GM12872 (cell line): ENCODE data around the gene SLC25A21.

ENCODE experiments used
- TF ChIP-seq, protein P1 (sequence below): IDR thresholded peaks from 3 replicates; pipeline ENCODE4 v1.5.1; 2011; ENCODE audit warnings: low read depth, mild to moderate bottlenecking, low read length, moderate library complexity; ENCODE audit not compliant: insufficient read depth

The SLC25A21 gene

DNA sequence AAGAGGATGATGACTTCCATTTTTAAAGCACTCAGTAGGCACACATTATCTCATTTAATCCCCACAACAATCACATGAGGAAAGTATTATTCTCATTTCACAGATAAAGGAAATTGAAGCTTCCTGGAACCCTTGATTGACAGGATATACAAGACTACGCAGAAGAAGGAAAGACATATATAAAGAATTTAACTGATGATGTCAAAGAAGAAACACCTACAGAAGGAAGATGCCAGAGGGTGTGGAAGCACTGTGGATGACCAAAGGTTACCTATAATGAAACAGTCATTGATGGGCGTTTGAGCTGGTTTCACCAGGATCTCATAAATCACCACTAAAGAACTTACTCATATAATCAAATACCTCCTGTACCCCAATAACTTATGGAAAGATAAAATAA, 197.4 kb downstream of the SLC25A21 start:
- TF ChIP-seq, protein P1, sequence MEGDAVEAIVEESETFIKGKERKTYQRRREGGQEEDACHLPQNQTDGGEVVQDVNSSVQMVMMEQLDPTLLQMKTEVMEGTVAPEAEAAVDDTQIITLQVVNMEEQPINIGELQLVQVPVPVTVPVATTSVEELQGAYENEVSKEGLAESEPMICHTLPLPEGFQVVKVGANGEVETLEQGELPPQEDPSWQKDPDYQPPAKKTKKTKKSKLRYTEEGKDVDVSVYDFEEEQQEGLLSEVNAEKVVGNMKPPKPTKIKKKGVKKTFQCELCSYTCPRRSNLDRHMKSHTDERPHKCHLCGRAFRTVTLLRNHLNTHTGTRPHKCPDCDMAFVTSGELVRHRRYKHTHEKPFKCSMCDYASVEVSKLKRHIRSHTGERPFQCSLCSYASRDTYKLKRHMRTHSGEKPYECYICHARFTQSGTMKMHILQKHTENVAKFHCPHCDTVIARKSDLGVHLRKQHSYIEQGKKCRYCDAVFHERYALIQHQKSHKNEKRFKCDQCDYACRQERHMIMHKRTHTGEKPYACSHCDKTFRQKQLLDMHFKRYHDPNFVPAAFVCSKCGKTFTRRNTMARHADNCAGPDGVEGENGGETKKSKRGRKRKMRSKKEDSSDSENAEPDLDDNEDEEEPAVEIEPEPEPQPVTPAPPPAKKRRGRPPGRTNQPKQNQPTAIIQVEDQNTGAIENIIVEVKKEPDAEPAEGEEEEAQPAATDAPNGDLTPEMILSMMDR, result no peak

DNA sequence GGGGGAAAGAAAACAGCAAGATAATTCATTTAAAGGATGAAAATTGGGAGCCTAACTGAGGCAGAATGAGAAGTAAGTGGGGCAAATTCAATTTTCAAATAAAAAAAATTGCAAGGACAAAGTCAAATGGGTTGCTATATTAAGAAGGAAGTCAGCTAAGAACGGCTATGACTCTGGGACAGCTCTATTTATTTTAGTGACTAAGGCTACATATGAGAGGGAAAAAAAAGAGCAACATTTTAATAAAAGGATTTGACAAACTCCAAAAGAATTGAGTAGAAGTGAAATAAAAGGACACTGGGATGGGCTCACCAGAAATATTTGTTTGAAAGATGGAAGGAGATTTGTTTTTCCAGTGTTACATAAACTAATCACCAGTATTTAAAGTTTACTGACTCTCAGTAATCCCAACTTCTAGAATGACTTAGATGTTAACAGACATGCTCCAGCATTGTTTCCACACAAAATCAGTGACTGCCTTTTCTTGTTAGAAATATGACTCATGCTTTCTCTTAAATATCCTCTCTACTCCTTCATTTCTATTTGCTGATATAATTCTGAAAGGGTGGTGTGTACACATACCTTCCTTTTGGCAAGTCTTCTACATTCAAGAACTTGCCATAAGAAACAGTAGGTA, 198.5 kb downstream of the SLC25A21 start:
- TF ChIP-seq, protein P1, result no peak

DNA sequence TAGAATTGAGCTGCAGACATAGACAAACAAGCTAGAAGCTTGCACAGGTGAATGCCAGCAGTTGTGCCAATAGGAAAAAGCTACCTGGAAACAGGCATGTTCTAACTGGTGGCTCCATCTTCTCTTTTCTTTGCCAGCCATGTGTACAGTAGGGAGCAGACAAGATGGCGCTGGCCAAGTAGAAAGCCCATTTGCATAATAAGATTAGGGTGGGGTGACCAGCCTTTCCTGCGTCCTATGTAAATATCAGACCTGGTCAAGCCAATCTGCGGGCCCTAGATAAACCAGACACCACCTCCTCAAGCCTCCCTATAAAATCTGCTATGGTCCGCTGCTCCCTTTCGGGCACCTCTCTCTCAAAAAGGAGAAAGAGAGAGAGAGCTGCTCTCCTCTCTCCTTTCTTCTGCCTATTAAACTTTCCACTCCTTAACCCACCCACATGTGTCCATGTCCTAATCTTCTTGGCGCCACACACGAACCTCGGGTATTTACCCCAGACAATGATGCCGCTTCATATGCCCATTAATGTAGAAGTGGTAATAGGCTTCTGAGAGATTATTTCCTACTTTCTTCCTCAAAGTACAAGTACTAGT, 201.0 kb downstream of the SLC25A21 start:
- TF ChIP-seq, protein P1, result no peak

DNA sequence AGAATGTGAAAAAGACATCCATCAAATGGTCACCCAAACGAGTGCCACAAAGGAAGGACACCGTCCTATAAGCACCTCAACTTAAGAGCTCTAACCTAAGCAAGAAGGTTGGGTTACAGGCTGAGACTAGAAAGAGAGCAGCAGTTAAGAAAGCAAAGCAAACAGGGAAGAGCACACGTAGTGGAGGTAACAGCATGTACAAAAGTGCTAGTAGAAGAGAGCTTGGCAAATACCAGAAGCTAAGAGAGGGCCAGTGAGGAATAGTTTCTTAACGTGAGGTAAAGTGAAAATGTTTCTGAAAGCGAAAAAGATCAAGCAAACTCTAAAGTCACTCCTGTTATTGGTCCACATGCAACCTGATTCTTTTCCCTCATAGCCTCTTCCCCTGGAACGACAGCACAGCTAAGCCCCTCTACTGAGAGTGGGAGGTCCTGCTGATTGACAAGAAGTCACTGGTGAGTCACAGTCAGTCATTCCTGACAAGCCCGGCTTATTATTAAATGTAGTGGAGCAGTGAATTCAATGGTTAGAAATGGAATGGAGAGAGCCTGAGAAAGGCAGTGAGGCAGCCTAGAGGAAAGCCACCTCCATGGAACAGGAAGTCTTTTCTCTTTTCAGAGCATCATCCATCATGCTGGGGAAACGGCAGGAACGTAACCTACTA, 204.4 kb downstream of the SLC25A21 start:
- TF ChIP-seq, protein P1, result no peak

DNA sequence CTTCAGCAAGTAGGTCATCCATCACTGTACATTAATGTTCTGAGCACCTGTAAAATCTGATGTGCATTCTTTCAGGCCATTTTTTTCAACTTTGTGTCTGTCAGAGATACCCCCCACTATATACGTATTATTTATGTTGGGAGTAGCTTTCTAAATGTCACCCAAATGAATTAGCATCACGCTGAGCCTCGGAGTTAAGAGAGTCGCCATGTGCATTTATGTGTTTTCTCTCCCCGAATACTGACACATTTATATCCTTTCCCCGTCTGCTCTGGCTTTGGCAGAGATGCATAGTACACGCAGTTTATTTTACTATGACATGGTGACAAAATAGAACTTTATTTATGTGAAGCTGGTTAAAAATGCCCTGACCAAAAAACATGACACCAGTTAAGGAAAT, 216.4 kb downstream of the SLC25A21 start:
- TF ChIP-seq, protein P1, result no peak

DNA sequence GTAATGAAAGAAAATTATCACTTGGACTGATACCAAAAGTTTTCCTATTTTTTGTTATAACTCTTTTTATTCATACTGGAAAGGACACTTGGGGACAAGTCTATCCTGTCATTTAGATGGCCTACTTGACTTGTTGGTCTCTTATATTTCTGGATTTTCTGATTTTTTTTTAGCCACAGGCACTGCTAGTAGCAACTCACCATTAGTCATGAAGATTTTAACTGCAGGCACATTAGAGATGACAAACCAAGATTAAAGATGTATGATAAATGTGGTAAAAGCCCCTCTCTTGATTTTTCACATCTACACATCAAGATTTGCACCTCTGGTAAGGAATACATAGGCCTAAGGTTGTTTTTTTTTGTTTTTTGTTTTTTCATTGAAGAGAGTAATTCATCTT, 217.0 kb downstream of the SLC25A21 start:
- TF ChIP-seq, protein P1, result no peak

DNA sequence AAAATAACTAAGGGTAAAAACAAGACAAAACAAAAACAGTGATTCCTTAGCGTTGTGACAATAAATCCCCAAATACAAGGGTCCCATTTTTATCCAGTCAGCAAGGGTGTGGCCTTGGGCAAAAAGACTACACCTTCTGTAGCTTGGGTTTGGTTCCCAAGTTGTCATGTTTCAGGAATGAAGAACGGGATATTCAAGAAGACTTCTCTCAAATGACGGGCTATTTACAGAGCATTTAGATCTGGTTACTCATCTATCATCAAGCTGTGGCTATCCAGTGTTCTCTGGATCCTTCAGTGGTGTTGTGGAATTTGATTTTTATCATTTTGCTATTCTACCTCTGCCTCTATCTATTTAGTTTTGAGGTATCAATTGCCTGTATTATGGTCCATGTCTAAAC, 219.7 kb downstream of the SLC25A21 start:
- TF ChIP-seq, protein P1, result no peak
